Common myeloid progenitor, CD34-positive (primary cell): ENCODE data around the gene ZBTB11.
A peak's percentile ranks its signal among the peaks of the same experiment; 100 is the strongest.
"Not testable (repeated sequence)": the region's sequence is repeated elsewhere in the genome, so short reads cannot be mapped to it uniquely, and the experiment has no call there.

Source experiments
- CTCF ChIA-PET: fragments of 350-600 bp; sonication (Branson Sonifier 250); formaldehyde crosslinking; loops from one replicate; lab custom pipeline; 2021; ENCODE audit warnings: antibody characterized with exemption; lab: Charles Lee
- POLR2A ChIA-PET: fragments of 350-600 bp; sonication (Branson Sonifier 250); formaldehyde crosslinking; loops from one replicate; lab custom pipeline; 2021; ENCODE audit warnings: antibody characterized with exemption; lab: Charles Lee
- DNase-seq, 3 donors: peaks; one replicate each; pipeline versions ENCODE4 v3.0.0 to v3.0.0-alpha.2; 2013
- H3K27ac ChIP-seq, 2 experiments: 1 replicate in 1 of 2; 2 replicates in 1 of 2; pipeline ENCODE4 v1.7.0; 2013; ENCODE audit warnings: inconsistent platforms in 2 of 2, low read length in 2 of 2, mild to moderate bottlenecking in 2 of 2, low read depth in 1 of 2, moderate library complexity in 1 of 2; ENCODE audit not compliant: severe bottlenecking in 2 of 2, insufficient read depth in 1 of 2, poor library complexity in 1 of 2
- H3K27me3 ChIP-seq, 5 experiments: replicated peaks in 2 of 5; 1 replicate in 3 of 5; 2 replicates in 2 of 5; pipeline versions ENCODE4 v1.6.1 to v1.7.0; 2013; ENCODE audit warnings: low read length in 4 of 5, mild to moderate bottlenecking in 2 of 5, moderate library complexity in 2 of 5, inconsistent platforms in 1 of 5; ENCODE audit not compliant: insufficient read depth in 5 of 5, control insufficient read depth in 4 of 5
- H3K36me3 ChIP-seq, 4 experiments: 1 replicate in 2 of 4; 2 replicates in 2 of 4; pipeline versions ENCODE4 v1.6.1 to v1.7.0; 2013; ENCODE audit warnings: low read length in 3 of 4, control low read depth in 1 of 4, mild to moderate bottlenecking in 1 of 4; ENCODE audit not compliant: control insufficient read depth in 4 of 4, insufficient read depth in 4 of 4
- H3K4me1 ChIP-seq, 4 experiments: 1 replicate in 3 of 4; 2 replicates in 1 of 4; pipeline versions ENCODE4 v1.6.1 to v1.7.1; 2013; ENCODE audit warnings: low read length in 3 of 4, mild to moderate bottlenecking in 3 of 4, control low read depth in 1 of 4, inconsistent platforms in 1 of 4, moderate library complexity in 1 of 4; ENCODE audit not compliant: control insufficient read depth in 4 of 4, insufficient read depth in 4 of 4; ENCODE audit errors: control extremely low read depth in 1 of 4
- H3K4me3 ChIP-seq, 7 experiments: 1 replicate in 4 of 7; 2 replicates in 3 of 7; pipeline versions ENCODE4 v1.5.1 to v1.7.0; 2013; ENCODE audit warnings: mild to moderate bottlenecking in 7 of 7, low read length in 6 of 7, moderate library complexity in 6 of 7, inconsistent platforms in 2 of 7, low read depth in 2 of 7, control low read depth in 1 of 7; ENCODE audit not compliant: insufficient read depth in 4 of 7, control insufficient read depth in 1 of 7; ENCODE audit errors: extremely low read depth in 1 of 7
- H3K9me3 ChIP-seq, 5 experiments: 1 replicate in 4 of 5; 2 replicates in 1 of 5; pipeline versions ENCODE4 v1.6.1 to v1.7.1; 2013; ENCODE audit warnings: low read length in 4 of 5, mild to moderate bottlenecking in 2 of 5, inconsistent platforms in 1 of 5, low read depth in 1 of 5, moderate library complexity in 1 of 5; ENCODE audit not compliant: control insufficient read depth in 4 of 5, insufficient read depth in 2 of 5; ENCODE audit errors: control extremely low read depth in 1 of 5
- WGBS: methylation state at CpG from one replicate; pipeline ENCODE4 v1.1.5; 2013; ENCODE audit not compliant: insufficient coverage; 5-methylcytosine and 5-hydroxymethylcytosine counted together

The ZBTB11 gene

GRCh38 chr3:101623656-101624055 is 53.3 kb downstream of the ZBTB11 start:
- H3K9me3 ChIP-seq: peaks cover 0 to 7% (median 5%) of the 10 kb centered on the region in 5 experiments
- DNase-seq: peak in 2 of 3 donors; percentile 9 to 46
- H3K27ac ChIP-seq: no peak overlapping the region
- H3K4me3 ChIP-seq: no peak overlapping the region
- ChIA-PET CTCF (interaction anchor here (1.5 kb wide), 1 partner anchor 18 kb away, joined by 3 read pairs; no protein-coding TSS in a partner anchor), POLR2A (interaction anchor here (0.9 kb wide), 1 partner anchor 599 kb away, joined by 3 read pairs; no protein-coding TSS in a partner anchor)
- no peaks in the 10 kb centered on the region for H3K27me3 ChIP-seq
- H3K4me1 ChIP-seq: no peaks in the 10 kb centered on the region
- no CpG with 5 or more reads among the region's 1 CpG for WGBS
- no peaks in the 10 kb centered on the region for H3K36me3 ChIP-seq

GRCh38 chr3:101619734-101620133 is 57.2 kb downstream of the ZBTB11 start:
- no peak overlapping the region for H3K4me3 ChIP-seq
- H3K36me3 ChIP-seq: no peaks in the 10 kb centered on the region
- POLR2A ChIA-PET: no interaction called here
- H3K9me3 ChIP-seq: peaks cover 0 to 3% (median 0%) of the 10 kb centered on the region in 5 experiments
- WGBS: 100% methylated on average over 1 of the region's 3 CpGs
- no peak for DNase-seq
- H3K27ac ChIP-seq: no peak overlapping the region
- CTCF ChIA-PET: interaction anchor here (1.7 kb wide), 1 partner anchor 18 kb away, joined by 5 read pairs; no protein-coding TSS in a partner anchor
- H3K27me3 ChIP-seq: no peaks in the 10 kb centered on the region
- no peaks in the 10 kb centered on the region for H3K4me1 ChIP-seq

DNA sequence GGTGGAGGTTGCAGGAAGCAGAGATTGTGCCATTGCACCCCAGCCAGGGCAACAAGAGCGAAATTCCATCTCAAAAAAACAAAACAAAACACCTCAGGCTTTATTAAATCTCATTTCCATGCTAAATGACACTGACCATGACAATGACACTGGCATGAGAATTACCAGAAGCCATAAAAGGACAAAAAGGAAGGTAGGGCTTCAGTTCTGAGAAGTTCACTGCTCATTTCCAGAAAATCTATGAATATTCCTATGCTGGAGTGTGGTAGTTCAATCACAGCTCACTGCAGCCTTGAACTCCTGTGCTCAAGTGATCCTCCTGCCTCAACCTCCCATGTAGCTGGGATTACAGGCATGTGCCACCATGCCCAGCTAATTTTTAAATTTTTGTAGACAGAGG is 58.2 kb downstream of the ZBTB11 start:
- Histone ChIP-seq H3K9me3 (no peaks in the 10 kb centered on the region), H3K27ac (no peak overlapping the region), H3K27me3 (no peaks in the 10 kb centered on the region), H3K4me1 (no peaks in the 10 kb centered on the region), H3K4me3 (no peak overlapping the region), H3K36me3 (no peaks in the 10 kb centered on the region)
- CTCF ChIA-PET: interaction anchor here (0.9 kb wide), 1 partner anchor 20 kb away, joined by 3 read pairs; no protein-coding TSS in a partner anchor
- POLR2A ChIA-PET: no interaction called here
- DNase-seq: no peak
- 100% methylated on average over 1 of the region's 1 CpG for WGBS

- no peaks in the 10 kb centered on the region for H3K27me3 ChIP-seq
- H3K27ac ChIP-seq: no peak overlapping the region
- POLR2A ChIA-PET: no interaction called here
- DNase-seq: no peak
- CTCF ChIA-PET: no interaction called here
- WGBS: 90% methylated on average over 5 of the region's 7 CpGs
- H3K4me1 ChIP-seq: no peaks in the 10 kb centered on the region
- H3K36me3 ChIP-seq: no peaks in the 10 kb centered on the region
- no peaks in the 10 kb centered on the region for H3K9me3 ChIP-seq
- no peak overlapping the region for H3K4me3 ChIP-seq
Observed at GRCh38 chr3:101617478-101617877, 59.5 kb downstream of the ZBTB11 start.

GRCh38 chr3:101615525-101615924 is 61.4 kb downstream of the ZBTB11 start:
- POLR2A ChIA-PET: no interaction called here

GRCh38 chr3:101613014-101613413 is 63.9 kb downstream of the ZBTB11 start:
- CTCF ChIA-PET: interaction anchor here (0.6 kb wide), 1 partner anchor 39 kb away, joined by 3 read pairs; no protein-coding TSS in a partner anchor
- H3K27me3 ChIP-seq, POLR2A ChIA-PET, DNase-seq, H3K27ac ChIP-seq, H3K36me3 ChIP-seq, H3K4me1 ChIP-seq, H3K4me3 ChIP-seq, H3K9me3 ChIP-seq: not testable (repeated sequence)
- 94% methylated on average over 3 of the region's 9 CpGs for WGBS

More at GRCh38 chr3:101615525-101615924, 61.4 kb downstream of the ZBTB11 start:
- Histone ChIP-seq H3K4me1 (no peaks in the 10 kb centered on the region), H3K36me3 (no peaks in the 10 kb centered on the region), H3K27me3 (no peaks in the 10 kb centered on the region), H3K4me3 (no peak overlapping the region), H3K27ac (no peak overlapping the region), H3K9me3 (no peaks in the 10 kb centered on the region)
- CTCF ChIA-PET: no interaction called here
- WGBS: no CpG with 5 or more reads among the region's 6 CpGs
- DNase-seq: no peak

GRCh38 chr3:101611023-101611422 is 65.9 kb downstream of the ZBTB11 start:
- Histone ChIP-seq H3K4me1 (no peaks in the 10 kb centered on the region), H3K27ac (no peak overlapping the region), H3K36me3 (no peaks in the 10 kb centered on the region), H3K4me3 (no peak overlapping the region), H3K9me3 (no peaks in the 10 kb centered on the region), H3K27me3 (no peaks in the 10 kb centered on the region)
- CTCF ChIA-PET: interaction anchor here (2.0 kb wide), 1 partner anchor 28 kb away, joined by 7 read pairs; no protein-coding TSS in a partner anchor
- POLR2A ChIA-PET: no interaction called here
- DNase-seq: peak in 1 of 3 donors; percentile 43
- WGBS: no CpG with 5 or more reads among the region's 2 CpGs
